LNCAP (cell line): ENCODE results near the gene PLIN5.
A peak's percentile ranks its signal among the peaks of the same experiment; 100 is the strongest.

ENCODE experiments used
- TF ChIP-seq, protein P1 (sequence below): fragments of 450-650 bp; IDR thresholded peaks from 2 replicates; pipeline ENCODE4 v1.5.1; 2017; ENCODE audit warnings: mild to moderate bottlenecking

PLIN5 gene

DNA sequence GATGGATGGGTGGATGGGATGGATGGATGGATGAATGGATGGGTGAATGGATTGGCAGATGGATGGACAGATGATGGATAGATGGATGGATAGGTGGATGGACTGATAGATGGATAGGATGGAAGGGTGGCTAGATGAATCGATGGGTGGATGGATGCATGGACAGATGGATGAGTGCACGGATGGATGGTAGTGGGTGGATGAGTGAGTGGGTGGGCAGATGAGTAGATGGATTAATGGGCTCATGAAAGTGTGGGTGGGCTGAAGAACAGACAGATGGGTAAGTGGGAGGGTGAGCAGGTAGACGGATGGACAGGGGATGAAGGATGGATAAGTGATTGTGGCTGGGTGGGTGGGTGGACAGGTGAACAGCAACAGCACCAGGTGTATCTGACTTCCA, 18.8 kb upstream of the PLIN5 start:
- TF ChIP-seq, protein P1, sequence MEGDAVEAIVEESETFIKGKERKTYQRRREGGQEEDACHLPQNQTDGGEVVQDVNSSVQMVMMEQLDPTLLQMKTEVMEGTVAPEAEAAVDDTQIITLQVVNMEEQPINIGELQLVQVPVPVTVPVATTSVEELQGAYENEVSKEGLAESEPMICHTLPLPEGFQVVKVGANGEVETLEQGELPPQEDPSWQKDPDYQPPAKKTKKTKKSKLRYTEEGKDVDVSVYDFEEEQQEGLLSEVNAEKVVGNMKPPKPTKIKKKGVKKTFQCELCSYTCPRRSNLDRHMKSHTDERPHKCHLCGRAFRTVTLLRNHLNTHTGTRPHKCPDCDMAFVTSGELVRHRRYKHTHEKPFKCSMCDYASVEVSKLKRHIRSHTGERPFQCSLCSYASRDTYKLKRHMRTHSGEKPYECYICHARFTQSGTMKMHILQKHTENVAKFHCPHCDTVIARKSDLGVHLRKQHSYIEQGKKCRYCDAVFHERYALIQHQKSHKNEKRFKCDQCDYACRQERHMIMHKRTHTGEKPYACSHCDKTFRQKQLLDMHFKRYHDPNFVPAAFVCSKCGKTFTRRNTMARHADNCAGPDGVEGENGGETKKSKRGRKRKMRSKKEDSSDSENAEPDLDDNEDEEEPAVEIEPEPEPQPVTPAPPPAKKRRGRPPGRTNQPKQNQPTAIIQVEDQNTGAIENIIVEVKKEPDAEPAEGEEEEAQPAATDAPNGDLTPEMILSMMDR = no peak

- TF ChIP-seq, protein P1 = no peak
These were observed 18.2 kb upstream of the PLIN5 start for GRCh38 chr19:4553092-4553695.

DNA sequence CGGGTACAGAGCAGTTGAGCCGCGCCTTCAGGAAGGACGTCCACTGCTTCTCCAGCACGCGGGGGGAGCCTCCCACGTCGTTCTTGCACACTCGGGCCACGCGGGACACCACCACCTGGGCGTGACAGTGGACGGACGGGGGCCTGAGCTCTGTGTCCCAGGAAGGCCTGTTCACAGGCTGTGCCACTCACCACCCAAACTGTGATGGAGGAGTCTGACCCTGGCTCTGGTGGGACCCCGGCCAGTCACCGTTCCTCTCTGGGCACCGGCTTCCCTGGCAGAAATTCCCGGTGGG, 17.4 kb upstream of the PLIN5 start:
- TF ChIP-seq, protein P1 = no peak

DNA sequence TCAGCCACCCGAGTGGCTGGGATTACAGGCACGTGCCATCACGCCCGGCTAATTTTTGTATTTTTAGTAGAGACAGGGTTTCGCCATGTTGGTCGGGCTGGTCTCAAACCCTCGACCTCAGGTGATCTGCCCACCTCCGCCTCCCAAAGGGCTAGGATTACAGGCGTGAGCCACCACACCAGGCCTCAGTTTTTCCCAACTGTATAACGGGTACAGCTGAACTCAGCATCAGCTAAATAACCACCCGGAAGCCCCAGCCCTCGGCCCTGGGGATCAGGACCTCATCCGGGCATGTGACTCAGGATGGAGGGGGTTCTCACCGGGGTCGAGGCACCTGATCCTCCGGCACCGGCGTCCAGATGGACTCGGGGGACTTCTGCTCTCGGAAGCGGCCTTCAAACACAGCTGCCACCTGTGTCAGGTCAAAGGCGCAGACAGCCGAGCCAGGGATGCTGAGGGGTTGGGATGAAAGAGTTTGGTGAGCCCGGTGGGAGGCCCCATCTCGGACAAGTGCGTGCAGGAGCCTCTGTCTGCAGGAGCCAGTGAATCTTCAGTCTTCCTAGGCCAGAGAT, 15.5 kb upstream of the PLIN5 start:
- TF ChIP-seq, protein P1 = no peak

DNA sequence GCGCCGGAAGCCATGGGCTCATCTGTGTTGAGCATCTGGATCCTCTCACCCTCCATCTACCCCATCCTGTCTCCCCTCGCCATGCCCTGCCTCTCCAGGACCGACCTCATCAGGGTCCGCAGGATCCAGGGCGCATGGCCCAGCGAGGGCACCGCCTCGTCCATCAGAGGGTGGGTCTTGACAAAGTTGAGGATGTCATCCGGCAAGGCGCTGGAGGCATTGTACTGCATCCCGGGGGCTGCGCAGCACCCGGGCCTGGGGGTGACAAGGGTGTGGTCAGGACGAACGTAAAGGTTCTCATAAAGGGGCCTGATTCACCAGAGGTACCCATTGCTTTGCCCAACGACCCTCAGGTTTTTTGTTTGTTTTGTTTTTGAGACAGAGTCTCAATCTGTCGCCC, 15.0 kb upstream of the PLIN5 start:
- TF ChIP-seq, protein P1 = no peak

DNA sequence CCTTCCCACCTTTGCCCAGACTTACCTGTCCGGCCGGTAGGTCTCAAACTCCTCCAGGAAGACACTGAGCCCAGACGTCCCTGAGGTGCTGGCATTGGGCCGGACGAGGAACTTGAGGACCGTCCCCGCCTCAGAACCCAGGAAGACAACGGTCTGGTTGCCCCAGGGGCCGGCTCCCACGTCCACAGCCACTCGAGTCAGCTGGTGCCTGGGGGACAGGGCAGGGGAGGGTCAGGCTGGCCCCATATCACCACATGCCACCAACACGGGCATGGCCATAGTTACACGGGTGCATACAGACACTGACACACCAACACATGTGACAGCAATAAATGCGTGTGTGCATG, 13.2 kb upstream of the PLIN5 start:
- TF ChIP-seq, protein P1 = no peak

DNA sequence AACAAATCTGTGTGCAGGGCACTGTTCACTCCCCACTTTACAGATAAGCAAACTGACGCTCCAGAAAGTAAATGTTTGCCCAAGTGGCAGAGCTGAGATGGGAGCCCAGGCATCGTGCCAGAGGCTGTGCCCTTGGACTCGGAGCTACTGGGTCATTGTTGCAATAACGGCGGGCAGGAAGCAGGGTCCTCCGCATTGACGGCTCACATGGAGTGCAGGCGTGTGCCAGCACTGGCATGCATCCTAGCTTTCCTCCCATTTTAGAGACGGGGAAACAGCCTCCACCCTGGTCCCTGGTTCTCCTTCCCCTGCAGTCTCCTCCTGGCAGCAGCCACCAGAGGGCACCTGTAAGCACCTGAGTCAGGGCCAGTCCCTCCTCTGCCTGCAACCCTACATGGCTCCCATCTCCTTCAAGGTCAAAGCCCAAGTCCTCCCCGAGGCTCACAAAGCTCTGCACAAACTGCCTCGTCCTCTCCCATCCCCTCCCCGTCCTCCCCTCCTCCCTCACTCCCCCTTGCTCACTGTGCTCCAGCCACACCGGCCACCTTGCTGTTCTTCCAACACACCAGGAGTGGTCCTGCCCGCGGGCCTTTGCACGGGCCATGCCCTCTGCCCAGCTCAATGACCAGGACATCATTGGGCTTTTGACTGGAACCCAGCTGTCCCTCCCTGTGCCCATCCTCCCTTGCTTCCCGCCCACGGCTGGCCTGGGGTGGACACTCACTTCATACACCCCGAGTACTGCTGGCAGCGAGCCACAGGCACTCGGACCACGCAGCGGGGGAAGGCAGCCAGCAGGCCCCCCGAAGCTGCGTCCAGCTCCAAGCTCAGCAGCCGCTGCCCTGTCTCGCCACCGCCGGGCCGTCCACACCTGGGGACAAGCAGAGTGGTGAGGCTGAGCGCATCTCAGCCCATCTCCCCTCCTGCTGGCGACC, 12.5 kb upstream of the PLIN5 start:
- TF ChIP-seq, protein P1 = peak; percentile 52; the same call in 1 of the 2 replicates
